Ishikawa (cell line): ENCODE results near the gene SEMA6B.

ENCODE experiments used
- CEBPB ChIP-seq: IDR thresholded peaks from 2 replicates; pipeline ENCODE4 v1.6.1; 2012
- CREB1 ChIP-seq: IDR thresholded peaks from 2 replicates; pipeline ENCODE4 v1.6.1; 2012; ENCODE audit warnings: low read depth
- EGR1 ChIP-seq: IDR thresholded peaks from 2 replicates; pipeline ENCODE4 v1.6.1; 2012
- EP300 ChIP-seq: IDR thresholded peaks from 2 replicates; pipeline ENCODE4 v1.6.1; 2012; ENCODE audit warnings: borderline replicate concordance
- FOXM1 ChIP-seq: IDR thresholded peaks from 2 replicates; pipeline ENCODE4 v1.6.1; 2012; ENCODE audit warnings: low read depth, borderline replicate concordance
- MAX ChIP-seq: IDR thresholded peaks from 2 replicates; pipeline ENCODE4 v1.6.1; 2012
- NFIC ChIP-seq: IDR thresholded peaks from 2 replicates; pipeline ENCODE4 v1.6.1; 2012
- RAD21 ChIP-seq: IDR thresholded peaks from 2 replicates; pipeline ENCODE4 v1.6.1; 2012; ENCODE audit warnings: low read depth
- TAF1 ChIP-seq: IDR thresholded peaks from 2 replicates; pipeline ENCODE4 v1.6.1; 2012; ENCODE audit warnings: low read depth, mild to moderate bottlenecking
- TCF12 ChIP-seq: IDR thresholded peaks from 2 replicates; pipeline ENCODE4 v1.6.1; 2012; ENCODE audit warnings: low read depth
- TEAD4 ChIP-seq: IDR thresholded peaks from 2 replicates; pipeline ENCODE4 v1.6.1; 2012
- YY1 ChIP-seq: IDR thresholded peaks from 2 replicates; pipeline ENCODE4 v1.6.1; 2012; ENCODE audit warnings: low read depth
- ZBTB7A ChIP-seq: IDR thresholded peaks from 2 replicates; pipeline ENCODE4 v1.6.1; 2012; ENCODE audit warnings: low read depth
- TF ChIP-seq, protein P1 (sequence below): IDR thresholded peaks from 2 replicates; pipeline ENCODE4 v1.6.1; 2012; ENCODE audit warnings: low read depth, mild to moderate bottlenecking
- TF ChIP-seq, protein P2 (sequence below): IDR thresholded peaks from 2 replicates; pipeline ENCODE4 v1.6.1; 2012

The SEMA6B gene

DNA sequence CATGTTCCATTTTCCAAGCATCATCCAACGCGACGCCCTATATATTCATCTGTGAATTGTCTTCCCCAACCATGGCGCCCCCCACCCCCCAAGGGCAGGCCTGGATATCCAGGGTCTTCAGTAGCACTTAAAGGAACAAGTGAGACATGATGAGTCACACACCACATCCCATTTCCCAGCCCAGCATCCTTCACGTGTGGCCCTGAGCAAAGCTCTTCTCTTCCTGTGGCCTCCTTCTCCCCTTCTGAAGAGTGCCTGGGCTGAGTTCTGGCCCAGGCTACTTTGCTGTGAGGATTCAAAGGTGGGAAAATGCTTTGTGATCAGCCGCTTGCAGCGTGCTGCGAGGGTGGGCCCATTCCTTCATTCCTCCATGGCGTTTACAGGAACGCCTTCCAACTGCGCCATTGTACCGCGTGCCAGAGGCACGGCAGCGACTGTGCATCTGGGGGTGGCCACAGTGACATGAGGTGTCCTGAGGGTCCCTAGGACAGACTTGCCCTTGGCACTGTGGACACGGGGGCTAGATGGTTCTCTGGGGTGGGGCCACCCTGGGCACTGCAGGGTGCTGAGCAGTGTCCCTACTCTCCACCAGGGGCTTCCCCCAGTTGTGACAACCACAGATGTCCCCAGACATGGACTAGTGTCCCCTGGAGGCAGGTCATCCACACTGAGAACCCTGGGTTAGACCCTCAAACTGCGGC lies 52.9 kb downstream of the SEMA6B start:
- TF ChIP-seq FOXM1 (no peak), CREB1 (no peak), RAD21 (no peak), TAF1 (no peak), MAX (no peak), EGR1 (no peak), EP300 (no peak), NFIC (no peak), CEBPB (no peak), TCF12 (no peak), YY1 (no peak), ZBTB7A (no peak), TEAD4 (no peak)
- TF ChIP-seq, protein P1, sequence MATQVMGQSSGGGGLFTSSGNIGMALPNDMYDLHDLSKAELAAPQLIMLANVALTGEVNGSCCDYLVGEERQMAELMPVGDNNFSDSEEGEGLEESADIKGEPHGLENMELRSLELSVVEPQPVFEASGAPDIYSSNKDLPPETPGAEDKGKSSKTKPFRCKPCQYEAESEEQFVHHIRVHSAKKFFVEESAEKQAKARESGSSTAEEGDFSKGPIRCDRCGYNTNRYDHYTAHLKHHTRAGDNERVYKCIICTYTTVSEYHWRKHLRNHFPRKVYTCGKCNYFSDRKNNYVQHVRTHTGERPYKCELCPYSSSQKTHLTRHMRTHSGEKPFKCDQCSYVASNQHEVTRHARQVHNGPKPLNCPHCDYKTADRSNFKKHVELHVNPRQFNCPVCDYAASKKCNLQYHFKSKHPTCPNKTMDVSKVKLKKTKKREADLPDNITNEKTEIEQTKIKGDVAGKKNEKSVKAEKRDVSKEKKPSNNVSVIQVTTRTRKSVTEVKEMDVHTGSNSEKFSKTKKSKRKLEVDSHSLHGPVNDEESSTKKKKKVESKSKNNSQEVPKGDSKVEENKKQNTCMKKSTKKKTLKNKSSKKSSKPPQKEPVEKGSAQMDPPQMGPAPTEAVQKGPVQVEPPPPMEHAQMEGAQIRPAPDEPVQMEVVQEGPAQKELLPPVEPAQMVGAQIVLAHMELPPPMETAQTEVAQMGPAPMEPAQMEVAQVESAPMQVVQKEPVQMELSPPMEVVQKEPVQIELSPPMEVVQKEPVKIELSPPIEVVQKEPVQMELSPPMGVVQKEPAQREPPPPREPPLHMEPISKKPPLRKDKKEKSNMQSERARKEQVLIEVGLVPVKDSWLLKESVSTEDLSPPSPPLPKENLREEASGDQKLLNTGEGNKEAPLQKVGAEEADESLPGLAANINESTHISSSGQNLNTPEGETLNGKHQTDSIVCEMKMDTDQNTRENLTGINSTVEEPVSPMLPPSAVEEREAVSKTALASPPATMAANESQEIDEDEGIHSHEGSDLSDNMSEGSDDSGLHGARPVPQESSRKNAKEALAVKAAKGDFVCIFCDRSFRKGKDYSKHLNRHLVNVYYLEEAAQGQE = no peak
- TF ChIP-seq, protein P2, sequence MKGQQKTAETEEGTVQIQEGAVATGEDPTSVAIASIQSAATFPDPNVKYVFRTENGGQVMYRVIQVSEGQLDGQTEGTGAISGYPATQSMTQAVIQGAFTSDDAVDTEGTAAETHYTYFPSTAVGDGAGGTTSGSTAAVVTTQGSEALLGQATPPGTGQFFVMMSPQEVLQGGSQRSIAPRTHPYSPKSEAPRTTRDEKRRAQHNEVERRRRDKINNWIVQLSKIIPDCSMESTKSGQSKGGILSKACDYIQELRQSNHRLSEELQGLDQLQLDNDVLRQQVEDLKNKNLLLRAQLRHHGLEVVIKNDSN = no peak

- TF ChIP-seq ZBTB7A = no peak
- no peak for TF ChIP-seq RAD21
- no peak for TF ChIP-seq TEAD4
- TF ChIP-seq, protein P1 = no peak
- no peak for TF ChIP-seq YY1
- TF ChIP-seq CREB1 = no peak
- TF ChIP-seq FOXM1 = no peak
- TF ChIP-seq CEBPB = no peak
- TF ChIP-seq MAX = no peak
- TF ChIP-seq TAF1 = no peak
- no peak for TF ChIP-seq NFIC
- no peak for TF ChIP-seq EGR1
- TF ChIP-seq, protein P2 = no peak
- no peak for TF ChIP-seq TCF12
- no peak for TF ChIP-seq EP300
Measured at GRCh38 chr19:4505570-4506448, 53.7 kb downstream of the SEMA6B start.

GRCh38 chr19:4504891-4505569 lies 54.5 kb downstream of the SEMA6B start:
- no peak for TF ChIP-seq TEAD4
- TF ChIP-seq, protein P1 = no peak
- TF ChIP-seq RAD21 = no peak
- TF ChIP-seq ZBTB7A = no peak
- no peak for TF ChIP-seq EGR1
- no peak for TF ChIP-seq CEBPB
- no peak for TF ChIP-seq YY1
- no peak for TF ChIP-seq TCF12
- TF ChIP-seq NFIC = no peak
- TF ChIP-seq MAX = no peak
- TF ChIP-seq CREB1 = no peak
- no peak for TF ChIP-seq TAF1
- TF ChIP-seq, protein P2 = no peak
- TF ChIP-seq FOXM1 = no peak
- TF ChIP-seq EP300 = no peak
